Vagina (tissue), 2 donors: Measurements from ENCODE around the gene SPAG7.
A peak's percentile ranks its signal among the peaks of the same experiment; 100 is the strongest.

Source experiments
- CTCF ChIP-seq, 3 experiments: fragments of 450-650 bp in 2 of 3; fragments of 200-600 bp in 1 of 3; sonication (generic) in 1 of 3; IDR thresholded peaks; one replicate each; pipeline ENCODE4 v1.5.1; 2017 to 2019; ENCODE audit warnings: antibody characterized with exemption in 3 of 3, mild to moderate bottlenecking in 2 of 3, moderate library complexity in 2 of 3
- POLR2A ChIP-seq, 2 donors: fragments of 450-650 bp; IDR thresholded peaks; one replicate each; pipeline ENCODE4 v1.6.1; 2017; ENCODE audit warnings: antibody characterized with exemption in 2 of 2, mild to moderate bottlenecking in 2 of 2, moderate library complexity in 2 of 2

GRCh38 chr17:4948931-4949320, 18.7 kb downstream of the SPAG7 start:
- TF ChIP-seq POLR2A (IDR thresholded peaks at IDR 0.05) (peak in 1 of 2 donors; percentile 55), CTCF (IDR thresholded peaks at IDR 0.05) (no peak)
